Non-pigmented ciliary epithelial cell (primary cell): Measurements from ENCODE around the gene BTBD10.
"Not testable (repeated sequence)": the region's sequence is repeated elsewhere in the genome, so short reads cannot be mapped to it uniquely, and the experiment has no call there.

Experiments used
- DNase-seq: peaks from one replicate; pipeline ENCODE4 v3.0.0-alpha.2; 2010; ENCODE audit warnings: low read depth

BTBD10 gene

GRCh38 chr11:13440100-13440855 lies 22.7 kb downstream of the BTBD10 start:
- DNase-seq = peak; percentile 83

- DNase-seq = no peak
Measured at GRCh38 chr11:13438291-13438690, 24.7 kb downstream of the BTBD10 start.

- not testable (repeated sequence) for DNase-seq
Measured at GRCh38 chr11:13436836-13437235, 26.2 kb downstream of the BTBD10 start.

GRCh38 chr11:13434247-13435205 lies 28.5 kb downstream of the BTBD10 start:
- no peak for DNase-seq

- DNase-seq = no peak
Measured at GRCh38 chr11:13433437-13433836, 29.6 kb downstream of the BTBD10 start.

GRCh38 chr11:13429836-13430235 lies 33.2 kb downstream of the BTBD10 start:
- DNase-seq = no peak

GRCh38 chr11:13429288-13429687 lies 33.7 kb downstream of the BTBD10 start:
- no peak for DNase-seq

GRCh38 chr11:13427440-13427839 lies 35.6 kb downstream of the BTBD10 start:
- DNase-seq = no peak

- no peak for DNase-seq
Measured at GRCh38 chr11:13423372-13423771, 39.6 kb downstream of the BTBD10 start.

GRCh38 chr11:13421561-13421960 lies 41.5 kb downstream of the BTBD10 start:
- DNase-seq = no peak

GRCh38 chr11:13415201-13415600 lies 47.8 kb downstream of the BTBD10 start:
- no peak for DNase-seq

GRCh38 chr11:13405220-13405619 lies 57.8 kb downstream of the BTBD10 start:
- no peak for DNase-seq

GRCh38 chr11:13398335-13398734 lies 64.7 kb downstream of the BTBD10 start:
- DNase-seq = not testable (repeated sequence)

- DNase-seq = no peak
Measured at GRCh38 chr11:13391217-13391616, 71.8 kb downstream of the BTBD10 start.

- no peak for DNase-seq
Measured at GRCh38 chr11:13388741-13389140, 74.3 kb downstream of the BTBD10 start.

- DNase-seq = no peak
Measured at GRCh38 chr11:13386567-13386966, 76.5 kb downstream of the BTBD10 start.

GRCh38 chr11:13384908-13385640 lies 77.9 kb downstream of the BTBD10 start:
- peak; percentile 11 for DNase-seq

GRCh38 chr11:13382751-13383150 lies 80.3 kb downstream of the BTBD10 start:
- no peak for DNase-seq

- DNase-seq = no peak
Measured at GRCh38 chr11:13380731-13381130, 82.3 kb downstream of the BTBD10 start.

- DNase-seq = no peak
Measured at GRCh38 chr11:13378316-13378715, 84.7 kb downstream of the BTBD10 start.

GRCh38 chr11:13376838-13377237 lies 86.2 kb downstream of the BTBD10 start:
- DNase-seq = no peak

- DNase-seq = no peak
Measured at GRCh38 chr11:13376402-13376801, 86.6 kb downstream of the BTBD10 start.
